ENCODE results near the gene ANAPC2. TPM values are rescaled to one million over a fixed set of nuclear protein-coding genes. Genes with fewer than 3 reads are reported as not detected.

The ANAPC2 gene
- total and polyA plus RNA-seq, 4 experiments from 2014 or later: 3.2 to 125 (median 60.8) TPM

DNA sequence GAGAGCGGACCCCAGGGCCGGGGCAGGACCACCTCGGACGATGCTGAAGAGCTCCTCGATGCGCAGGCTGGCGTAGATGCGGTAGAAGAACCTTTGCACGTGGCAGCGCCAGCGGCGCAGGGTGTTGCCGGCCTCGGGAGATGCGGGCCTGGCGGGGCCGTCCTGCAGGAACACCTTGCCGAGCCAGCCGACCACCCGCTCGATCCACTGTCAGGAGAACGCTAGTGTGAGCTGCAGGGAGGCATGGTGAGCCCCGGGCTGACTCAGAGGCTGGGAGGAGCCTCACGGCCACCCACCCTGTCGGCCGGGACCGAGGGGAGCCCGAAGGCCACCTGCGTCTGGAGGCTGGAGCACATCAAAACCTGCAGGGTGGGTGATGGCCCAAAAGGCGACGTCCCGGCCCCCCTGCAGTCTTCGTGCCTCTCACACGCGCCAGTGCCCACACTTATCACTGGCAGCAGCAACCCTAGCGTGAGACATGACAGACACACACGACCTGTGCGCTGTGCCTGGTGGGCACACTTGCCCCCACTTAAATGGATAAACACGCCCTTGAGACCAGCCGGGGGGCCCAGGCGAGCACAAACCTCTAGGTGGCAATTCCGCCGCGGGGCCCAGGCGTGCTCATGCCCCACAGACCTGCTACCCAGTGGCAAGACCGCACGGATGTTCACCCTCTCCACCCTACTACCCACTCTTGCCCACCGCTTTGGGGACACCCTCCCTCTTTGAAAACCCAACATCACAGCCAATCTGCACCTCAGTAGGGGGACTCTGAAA lies 3.3 kb downstream of the ANAPC2 start:
- DNase-seq: no peak
- CTCF ChIA-PET (ENCODE audit: partially characterized antibody): no interaction called here
- intact Hi-C loops (cut with micrococcal nuclease): no loop called here
- POLR2A ChIA-PET (ENCODE audit: partially characterized antibody): interaction anchor here (8.9 kb wide), 1 partner anchor 17 kb away, joined by 169 read pairs; the partner anchor contains the start of genes NDOR1, TMEM203 and TPRN
- peaks cover 36% of the 10 kb centered on the region for H3K4me1 ChIP-seq (ENCODE audit: insufficient read depth, low read length)
- peaks cover 11 to 30% of the 10 kb centered on the region in 2 donors for H3K36me3 Mint-ChIP-seq
- H3K9me3 Mint-ChIP-seq: peaks cover 0 to 5% (median 0%) of the 10 kb centered on the region in 8 donors
- peak overlapping the region in 1 of 8 donors; percentile 33 for H3K4me3 Mint-ChIP-seq
- H3K36me3 ChIP-seq (ENCODE audit: insufficient read depth, low read length): peaks cover 42% of the 10 kb centered on the region
- peak overlapping the region in 1 of 7 donors; percentile 6 for H3K27ac Mint-ChIP-seq
- no peak overlapping the region for H3K4me3 ChIP-seq (ENCODE audit: low read length in 2 of 2)
- no peaks in the 10 kb centered on the region for H3K9me3 ChIP-seq (ENCODE audit: control insufficient read depth in 1 of 2, low read length in 2 of 2)
- peaks cover 22 to 52% (median 30%) of the 10 kb centered on the region in 4 donors for H3K4me1 Mint-ChIP-seq
- H3K27me3 ChIP-seq (ENCODE audit: insufficient read depth, low read length): no peaks in the 10 kb centered on the region
- no peaks in the 10 kb centered on the region for H3K27me3 Mint-ChIP-seq
- no peak overlapping the region for H3K27ac ChIP-seq (ENCODE audit: low read depth, low read length)

DNA sequence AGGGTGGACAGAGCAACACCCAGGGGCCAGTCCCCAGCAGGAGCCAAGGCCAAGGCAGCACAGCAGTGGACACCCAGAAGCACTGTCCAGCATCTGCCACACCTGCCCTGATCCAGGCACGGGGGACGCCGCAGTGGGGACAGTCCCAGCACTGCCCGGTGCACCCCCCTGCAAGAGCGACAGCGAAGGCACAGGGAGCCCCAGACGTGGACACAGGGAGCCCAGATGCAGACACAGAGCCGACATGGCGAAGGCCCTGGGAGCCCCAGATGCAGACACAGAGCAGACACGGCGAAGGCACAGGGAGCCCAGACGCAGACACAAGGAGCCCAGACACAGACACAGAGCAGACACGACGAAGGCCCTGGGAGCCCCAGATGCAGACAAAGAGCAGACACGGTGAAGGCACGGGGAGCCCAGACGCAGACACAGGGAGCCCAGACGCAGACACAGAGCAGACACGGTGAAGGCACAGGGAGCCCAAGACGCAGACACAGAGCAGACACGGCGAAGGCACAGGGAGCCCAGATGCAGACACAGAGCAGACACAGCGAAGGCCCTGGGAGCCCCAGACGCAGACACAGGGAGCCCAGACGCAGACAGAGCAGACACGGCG lies 4.3 kb downstream of the ANAPC2 start:
- Histone ChIP-seq H3K4me3 (ENCODE audit: low read length in 2 of 2) (no peak overlapping the region), H3K27me3 (ENCODE audit: insufficient read depth, low read length) (no peaks in the 10 kb centered on the region), H3K27ac (ENCODE audit: low read depth, low read length) (no peak overlapping the region), H3K9me3 (ENCODE audit: control insufficient read depth in 1 of 2, low read length in 2 of 2) (no peaks in the 10 kb centered on the region), H3K4me1 (ENCODE audit: insufficient read depth, low read length) (peaks cover 26% of the 10 kb centered on the region), H3K36me3 (ENCODE audit: insufficient read depth, low read length) (peaks cover 39% of the 10 kb centered on the region)
- peaks cover 18 to 42% (median 23%) of the 10 kb centered on the region in 4 donors for H3K4me1 Mint-ChIP-seq
- intact Hi-C loops (cut with micrococcal nuclease): no loop called here
- ChIA-PET CTCF (ENCODE audit: partially characterized antibody) (no interaction called here), POLR2A (ENCODE audit: partially characterized antibody) (no interaction called here)
- peaks cover 11 to 30% of the 10 kb centered on the region in 2 donors for H3K36me3 Mint-ChIP-seq
- peaks cover 0 to 5% (median 0%) of the 10 kb centered on the region in 8 donors for H3K9me3 Mint-ChIP-seq
- no peaks in the 10 kb centered on the region for H3K27me3 Mint-ChIP-seq
- no peak for DNase-seq
- H3K27ac Mint-ChIP-seq: peak overlapping the region in 2 of 7 donors; percentile 21 to 76
- peak overlapping the region in 2 of 8 donors; percentile 19 to 34 for H3K4me3 Mint-ChIP-seq

DNA sequence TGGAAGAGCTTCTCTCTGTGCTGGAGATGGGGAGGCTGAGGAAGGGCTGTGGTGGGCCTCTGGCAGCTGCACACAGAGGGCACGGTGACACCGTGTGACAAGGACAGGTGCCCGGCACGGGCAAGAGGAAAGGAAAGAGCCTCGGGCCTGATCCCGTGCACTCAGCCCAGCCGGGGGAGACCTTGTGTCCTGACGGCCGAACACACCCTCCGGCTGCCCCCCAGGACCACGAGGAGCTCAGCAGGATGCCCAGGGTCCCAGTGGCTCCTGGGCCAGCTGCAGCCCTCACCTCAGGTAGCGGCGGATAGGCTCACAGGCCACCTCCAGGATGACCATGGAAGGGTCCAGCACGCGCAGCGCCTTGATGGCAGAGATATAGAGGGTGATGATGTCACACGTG lies 5.5 kb downstream of the ANAPC2 start:
- Mint-ChIP-seq H3K27me3 (no peaks in the 10 kb centered on the region), H3K4me3 (no peak overlapping the region), H3K36me3 (peaks cover 11 to 30% of the 10 kb centered on the region in 2 donors), H3K9me3 (peaks cover 0 to 2% (median 0%) of the 10 kb centered on the region in 8 donors), H3K27ac (no peak overlapping the region), H3K4me1 (peaks cover 13 to 38% (median 17%) of the 10 kb centered on the region in 4 donors)
- intact Hi-C loops (cut with micrococcal nuclease): no loop called here
- peaks cover 23% of the 10 kb centered on the region for H3K4me1 ChIP-seq (ENCODE audit: insufficient read depth, low read length)
- H3K27ac ChIP-seq (ENCODE audit: low read depth, low read length): no peak overlapping the region
- H3K9me3 ChIP-seq (ENCODE audit: control insufficient read depth in 1 of 2, low read length in 2 of 2): no peaks in the 10 kb centered on the region
- DNase-seq: no peak
- no peak overlapping the region for H3K4me3 ChIP-seq (ENCODE audit: low read length in 2 of 2)
- no peaks in the 10 kb centered on the region for H3K27me3 ChIP-seq (ENCODE audit: insufficient read depth, low read length)
- H3K36me3 ChIP-seq (ENCODE audit: insufficient read depth, low read length): peaks cover 39% of the 10 kb centered on the region
- CTCF ChIA-PET (ENCODE audit: partially characterized antibody): no interaction called here
- POLR2A ChIA-PET (ENCODE audit: partially characterized antibody): no interaction called here

DNA sequence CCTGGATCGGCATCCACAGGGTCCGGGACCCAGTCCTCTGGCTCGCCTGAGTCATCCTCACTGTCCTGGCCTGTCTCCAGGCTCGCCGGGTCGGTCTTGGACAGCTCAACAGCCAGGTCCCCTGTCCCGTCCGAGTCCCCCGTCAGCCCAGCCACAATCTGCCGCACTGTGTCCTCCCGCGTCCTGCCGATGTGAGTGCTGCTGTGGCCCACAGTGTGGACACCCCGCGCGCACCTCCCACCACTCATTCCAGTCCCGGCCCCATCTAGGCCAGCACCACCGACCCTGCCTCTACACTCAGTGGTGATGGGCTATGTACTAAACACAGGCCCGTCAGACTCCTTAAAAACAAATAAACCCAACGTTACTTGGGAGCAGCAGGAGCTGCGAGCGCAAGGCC lies 6.7 kb downstream of the ANAPC2 start:
- Mint-ChIP-seq H3K27ac (no peak overlapping the region), H3K4me3 (no peak overlapping the region), H3K9me3 (peaks cover 0 to 2% (median 0%) of the 10 kb centered on the region in 8 donors), H3K27me3 (no peaks in the 10 kb centered on the region), H3K36me3 (peaks cover 15 to 31% of the 10 kb centered on the region in 2 donors), H3K4me1 (peaks cover 3 to 26% (median 9%) of the 10 kb centered on the region in 4 donors)
- H3K4me3 ChIP-seq (ENCODE audit: low read length in 2 of 2): no peak overlapping the region
- POLR2A ChIA-PET (ENCODE audit: partially characterized antibody): interaction anchor here (1.4 kb wide), 2 partner anchors 19 to 54 kb away, joined by 3 read pairs; no protein-coding TSS in a partner anchor
- H3K27ac ChIP-seq (ENCODE audit: low read depth, low read length): no peak overlapping the region
- CTCF ChIA-PET (ENCODE audit: partially characterized antibody): interaction anchor here (1.1 kb wide), 1 partner anchor 63 kb away, joined by 3 read pairs; no protein-coding TSS in a partner anchor
- H3K9me3 ChIP-seq (ENCODE audit: control insufficient read depth in 1 of 2, low read length in 2 of 2): no peaks in the 10 kb centered on the region
- peaks cover 39% of the 10 kb centered on the region for H3K36me3 ChIP-seq (ENCODE audit: insufficient read depth, low read length)
- no peak for DNase-seq
- intact Hi-C loops (cut with micrococcal nuclease): no loop called here
- peaks cover 11% of the 10 kb centered on the region for H3K4me1 ChIP-seq (ENCODE audit: insufficient read depth, low read length)
- H3K27me3 ChIP-seq (ENCODE audit: insufficient read depth, low read length): no peaks in the 10 kb centered on the region

DNA sequence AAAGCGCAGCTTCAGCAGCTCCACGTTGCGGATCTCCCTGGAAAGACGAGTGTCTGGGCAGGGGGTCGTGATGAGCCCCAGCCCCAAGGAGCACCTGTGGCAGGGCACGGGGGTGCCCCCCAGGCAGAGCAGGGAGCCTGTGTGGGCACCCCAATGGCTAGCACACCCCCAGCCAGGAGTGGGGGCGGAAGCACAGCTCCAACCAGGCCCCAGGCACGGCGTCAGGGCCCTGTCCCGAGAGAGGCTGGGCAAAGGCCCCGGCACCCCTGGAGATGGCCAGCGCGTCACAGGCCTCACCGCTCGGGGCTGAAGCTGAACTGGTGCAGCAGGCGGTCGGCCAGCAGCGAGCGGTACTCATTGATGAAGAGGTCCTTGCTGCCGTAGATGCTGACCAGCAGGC lies 7.9 kb downstream of the ANAPC2 start:
- intact Hi-C loops (cut with micrococcal nuclease): no loop called here
- H3K27me3 Mint-ChIP-seq: no peaks in the 10 kb centered on the region
- H3K36me3 ChIP-seq (ENCODE audit: insufficient read depth, low read length): peaks cover 34% of the 10 kb centered on the region
- DNase-seq: no peak
- H3K27ac Mint-ChIP-seq: no peak overlapping the region
- H3K9me3 Mint-ChIP-seq: peaks cover 0 to 2% (median 0%) of the 10 kb centered on the region in 8 donors
- peaks cover under 1% of the 10 kb centered on the region for H3K4me1 ChIP-seq (ENCODE audit: insufficient read depth, low read length)
- no peak overlapping the region for H3K27ac ChIP-seq (ENCODE audit: low read depth, low read length)
- no peak overlapping the region for H3K4me3 Mint-ChIP-seq
- no peaks in the 10 kb centered on the region for H3K27me3 ChIP-seq (ENCODE audit: insufficient read depth, low read length)
- CTCF ChIA-PET (ENCODE audit: partially characterized antibody): no interaction called here
- POLR2A ChIA-PET (ENCODE audit: partially characterized antibody): interaction anchor here (1.4 kb wide), 2 partner anchors 21 to 53 kb away, joined by 3 read pairs; no protein-coding TSS in a partner anchor
- H3K4me1 Mint-ChIP-seq: peaks cover 7 to 22% (median 8%) of the 10 kb centered on the region in 4 donors
- no peak overlapping the region for H3K4me3 ChIP-seq (ENCODE audit: low read length in 2 of 2)
- H3K36me3 Mint-ChIP-seq: peaks cover 15 to 33% of the 10 kb centered on the region in 2 donors
- no peaks in the 10 kb centered on the region for H3K9me3 ChIP-seq (ENCODE audit: control insufficient read depth in 1 of 2, low read length in 2 of 2)

DNA sequence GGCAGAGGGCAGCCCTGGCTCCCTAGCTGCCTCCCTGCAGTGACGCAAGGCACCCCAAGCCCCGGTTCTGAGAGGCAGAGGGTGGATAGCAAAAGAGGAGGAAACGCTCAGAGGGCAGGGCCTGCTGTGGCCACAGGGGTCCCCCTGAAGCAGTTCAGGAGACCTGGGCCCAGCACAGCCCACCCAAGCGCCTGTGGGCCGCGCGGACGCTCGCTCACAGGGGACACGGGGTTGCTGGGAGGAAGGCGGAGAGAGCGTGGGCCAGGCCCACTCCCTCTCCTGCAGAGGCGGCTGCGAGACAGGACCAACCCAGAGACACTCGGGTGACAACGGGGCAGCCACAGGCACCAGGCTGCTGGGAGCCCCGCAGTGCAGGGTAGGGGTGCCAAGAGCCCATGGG lies 8.6 kb downstream of the ANAPC2 start:
- no peak overlapping the region for H3K27ac ChIP-seq (ENCODE audit: low read depth, low read length)
- no peak overlapping the region for H3K4me3 ChIP-seq (ENCODE audit: low read length in 2 of 2)
- no peaks in the 10 kb centered on the region for H3K4me1 ChIP-seq (ENCODE audit: insufficient read depth, low read length)
- H3K27me3 ChIP-seq (ENCODE audit: insufficient read depth, low read length): no peaks in the 10 kb centered on the region
- POLR2A ChIA-PET (ENCODE audit: partially characterized antibody): no interaction called here
- H3K36me3 ChIP-seq (ENCODE audit: insufficient read depth, low read length): peaks cover 31% of the 10 kb centered on the region
- H3K4me3 Mint-ChIP-seq: no peak overlapping the region
- peaks cover 15 to 33% of the 10 kb centered on the region in 2 donors for H3K36me3 Mint-ChIP-seq
- intact Hi-C loops (cut with micrococcal nuclease): no loop called here
- no peak for DNase-seq
- CTCF ChIA-PET (ENCODE audit: partially characterized antibody): no interaction called here
- peaks cover 0 to 2% (median 0%) of the 10 kb centered on the region in 8 donors for H3K9me3 Mint-ChIP-seq
- peaks cover 7 to 19% (median 8%) of the 10 kb centered on the region in 4 donors for H3K4me1 Mint-ChIP-seq
- H3K27ac Mint-ChIP-seq: no peak overlapping the region
- no peaks in the 10 kb centered on the region for H3K27me3 Mint-ChIP-seq
- no peaks in the 10 kb centered on the region for H3K9me3 ChIP-seq (ENCODE audit: control insufficient read depth in 1 of 2, low read length in 2 of 2)

DNA sequence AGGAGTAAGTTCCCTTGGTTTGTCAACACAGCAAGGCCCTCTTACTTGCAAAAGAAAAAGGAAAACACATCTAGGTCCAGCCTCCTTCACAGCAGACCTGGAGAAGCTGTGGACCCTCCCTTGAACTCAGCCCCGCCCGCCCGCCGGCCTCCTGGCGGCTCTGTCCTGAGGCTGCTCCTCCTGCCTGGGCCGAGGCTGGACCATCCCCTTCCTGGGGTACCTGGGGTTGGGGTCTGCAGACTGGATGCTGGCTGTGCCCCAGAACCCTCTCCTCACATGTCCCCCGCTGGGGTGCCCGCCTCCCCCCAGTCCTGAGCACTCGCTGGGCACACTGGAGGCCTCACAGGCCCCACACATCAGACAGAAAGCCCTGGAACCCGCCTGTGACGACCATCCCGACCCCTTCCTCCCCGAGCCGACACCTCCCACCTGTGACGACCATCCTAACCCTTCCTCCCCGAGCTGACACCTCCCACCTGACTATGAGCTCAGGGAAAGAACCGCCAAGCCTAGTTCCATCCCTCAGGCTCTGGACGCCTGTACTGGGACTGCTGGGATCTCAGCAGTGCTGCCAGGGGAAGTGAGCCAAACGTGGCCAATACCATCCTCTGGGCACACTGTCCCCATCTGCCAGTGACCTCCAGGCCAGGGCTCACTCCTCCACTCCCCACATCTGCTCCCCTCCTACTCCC lies 9.3 kb downstream of the ANAPC2 start:
- H3K27ac Mint-ChIP-seq: no peak overlapping the region
- Histone ChIP-seq H3K27me3 (ENCODE audit: insufficient read depth, low read length) (no peaks in the 10 kb centered on the region), H3K9me3 (ENCODE audit: control insufficient read depth in 1 of 2, low read length in 2 of 2) (no peaks in the 10 kb centered on the region), H3K4me1 (ENCODE audit: insufficient read depth, low read length) (no peaks in the 10 kb centered on the region), H3K4me3 (ENCODE audit: low read length in 2 of 2) (no peak overlapping the region), H3K36me3 (ENCODE audit: insufficient read depth, low read length) (peaks cover 29% of the 10 kb centered on the region), H3K27ac (ENCODE audit: low read depth, low read length) (no peak overlapping the region)
- ChIA-PET CTCF (ENCODE audit: partially characterized antibody) (no interaction called here), POLR2A (ENCODE audit: partially characterized antibody) (no interaction called here)
- H3K4me3 Mint-ChIP-seq: no peak overlapping the region
- no peaks in the 10 kb centered on the region for H3K27me3 Mint-ChIP-seq
- intact Hi-C loops (cut with micrococcal nuclease): no loop called here
- DNase-seq: no peak
- H3K36me3 Mint-ChIP-seq: peaks cover 10 to 29% of the 10 kb centered on the region in 2 donors
- peaks cover 3 to 12% (median 7%) of the 10 kb centered on the region in 4 donors for H3K4me1 Mint-ChIP-seq
- H3K9me3 Mint-ChIP-seq: no peaks in the 10 kb centered on the region
